DOHH2 (cell line): Measurements from ENCODE around the gene GFPT1.

Source experiments
- H3F3A ChIP-seq: fragments of 200-600 bp; sonication (generic), shearing (Covaris generic); 2 replicates; pipeline ENCODE4 v1.6.0; 2016; ENCODE audit warnings: antibody characterized with exemption, mild to moderate bottlenecking; ENCODE audit not compliant: control insufficient read depth, insufficient read depth
- H3K27ac ChIP-seq: fragments of 200-600 bp; sonication (generic); 2 replicates; pipeline ENCODE4 v1.5.1; 2014; ENCODE audit warnings: low read depth, mild to moderate bottlenecking, low read length, moderate library complexity
- H3K27me3 ChIP-seq: fragments of 200-600 bp; sonication (generic); 2 replicates; pipeline ENCODE4 v1.6.1; 2014; ENCODE audit warnings: mild to moderate bottlenecking, low read length, mixed read lengths; ENCODE audit not compliant: control insufficient read depth
- H3K36me3 ChIP-seq: fragments of 200-600 bp; sonication (generic); 2 replicates; pipeline ENCODE4 v1.6.1; 2014; ENCODE audit warnings: mild to moderate bottlenecking, low read length, moderate library complexity, mixed read lengths; ENCODE audit not compliant: control insufficient read depth
- H3K4me1 ChIP-seq: fragments of 200-600 bp; sonication (generic); 2 replicates; pipeline ENCODE4 v1.6.1; 2014; ENCODE audit warnings: mild to moderate bottlenecking, low read length, mixed read lengths; ENCODE audit not compliant: control insufficient read depth
- H3K4me2 ChIP-seq: fragments of 200-600 bp; sonication (generic); 2 replicates; pipeline ENCODE4 v1.6.0; 2014; ENCODE audit warnings: mild to moderate bottlenecking, low read length, moderate library complexity
- H3K4me3 ChIP-seq: fragments of 200-600 bp; sonication (generic); 2 replicates; pipeline ENCODE4 v1.5.1; 2014; ENCODE audit warnings: mild to moderate bottlenecking, low read length, mixed read lengths
- H3K79me2 ChIP-seq: fragments of 200-600 bp; sonication (generic); 2 replicates; pipeline ENCODE4 v1.6.1; 2014; ENCODE audit warnings: mild to moderate bottlenecking, low read length, mixed read lengths; ENCODE audit not compliant: control insufficient read depth
- H3K9me2 ChIP-seq: fragments of 200-600 bp; sonication (generic); replicated peaks from 2 replicates; pipeline ENCODE4 v1.6.1; 2014; ENCODE audit warnings: mild to moderate bottlenecking, low read length, mixed read lengths; ENCODE audit not compliant: control insufficient read depth
- H3K9me3 ChIP-seq: fragments of 200-600 bp; sonication (generic); 2 replicates; pipeline ENCODE4 v1.6.1; 2014; ENCODE audit warnings: antibody characterized with exemption, low read length, mixed read lengths; ENCODE audit not compliant: control insufficient read depth, insufficient read depth
- H4K20me1 ChIP-seq: fragments of 200-600 bp; sonication (generic); 2 replicates; pipeline ENCODE4 v1.6.0; 2014; ENCODE audit warnings: low read depth, mild to moderate bottlenecking, antibody characterized with exemption, low read length, moderate library complexity; ENCODE audit not compliant: control insufficient read depth, insufficient read depth
- EZH2phosphoT487 ChIP-seq: fragments of 200-600 bp; sonication (generic); IDR thresholded peaks from 2 replicates; pipeline ENCODE4 v1.6.1; 2017; ENCODE audit warnings: borderline replicate concordance, mild to moderate bottlenecking, antibody characterized with exemption, low read length, moderate library complexity, mixed read lengths
- TF ChIP-seq, protein P1 (sequence below): fragments of 200-600 bp; sonication (generic); IDR thresholded peaks from one replicate; pipeline ENCODE4 v1.5.1; 2014; ENCODE audit warnings: antibody characterized with exemption, mild to moderate bottlenecking, low read depth, low read length; ENCODE audit not compliant: poor library complexity, severe bottlenecking

GFPT1 gene

DNA sequence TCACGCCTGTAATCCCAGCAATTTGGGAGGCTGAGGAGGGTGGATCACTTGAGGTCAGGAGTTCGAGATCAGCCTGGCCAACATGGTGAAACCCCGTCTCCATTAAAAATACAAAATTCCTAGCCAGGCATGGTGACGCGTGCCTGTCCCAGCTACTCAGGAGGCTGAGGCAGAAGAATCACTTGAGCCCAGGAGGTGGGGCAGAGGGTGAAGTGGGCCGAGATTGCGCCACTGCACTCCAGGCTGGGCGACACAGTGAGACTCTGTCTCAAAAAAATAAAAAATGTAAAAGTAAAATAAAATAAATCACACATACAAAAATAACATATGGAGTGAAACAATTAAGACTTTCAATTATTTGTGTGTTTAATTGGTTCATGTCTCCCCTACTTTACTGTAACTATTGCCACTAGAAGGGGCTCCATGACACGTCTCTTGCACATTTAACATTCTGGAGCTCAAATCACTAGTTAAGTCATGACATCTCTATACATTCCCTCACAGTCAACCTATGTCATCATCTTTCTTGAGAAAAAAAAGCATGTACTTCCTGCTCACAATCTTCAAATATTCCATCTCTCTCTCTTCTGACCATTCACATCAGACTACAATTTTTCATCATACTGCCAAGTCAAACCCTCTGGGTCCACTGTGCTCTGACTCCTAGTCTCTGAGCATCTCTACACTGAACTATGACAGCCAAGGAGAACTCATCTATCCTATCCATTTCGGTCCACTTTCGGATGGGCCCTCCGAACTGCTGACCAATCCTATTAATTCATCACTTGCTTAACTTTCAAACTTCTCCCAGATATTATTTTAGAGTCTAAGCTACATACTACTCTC lies 6.7 kb downstream of the GFPT1 start:
- H3K4me2 ChIP-seq, result no peak overlapping the region
- H3K36me3 ChIP-seq, result peaks cover 8% of the 10 kb centered on the region
- H3K4me1 ChIP-seq, result peaks cover 17% of the 10 kb centered on the region
- H3K27me3 ChIP-seq, result no peaks in the 10 kb centered on the region
- no peaks in the 10 kb centered on the region for H3K9me2 ChIP-seq
- H3K27ac ChIP-seq, result no peak overlapping the region
- TF ChIP-seq EZH2phosphoT487, result no peak
- TF ChIP-seq, protein P1, sequence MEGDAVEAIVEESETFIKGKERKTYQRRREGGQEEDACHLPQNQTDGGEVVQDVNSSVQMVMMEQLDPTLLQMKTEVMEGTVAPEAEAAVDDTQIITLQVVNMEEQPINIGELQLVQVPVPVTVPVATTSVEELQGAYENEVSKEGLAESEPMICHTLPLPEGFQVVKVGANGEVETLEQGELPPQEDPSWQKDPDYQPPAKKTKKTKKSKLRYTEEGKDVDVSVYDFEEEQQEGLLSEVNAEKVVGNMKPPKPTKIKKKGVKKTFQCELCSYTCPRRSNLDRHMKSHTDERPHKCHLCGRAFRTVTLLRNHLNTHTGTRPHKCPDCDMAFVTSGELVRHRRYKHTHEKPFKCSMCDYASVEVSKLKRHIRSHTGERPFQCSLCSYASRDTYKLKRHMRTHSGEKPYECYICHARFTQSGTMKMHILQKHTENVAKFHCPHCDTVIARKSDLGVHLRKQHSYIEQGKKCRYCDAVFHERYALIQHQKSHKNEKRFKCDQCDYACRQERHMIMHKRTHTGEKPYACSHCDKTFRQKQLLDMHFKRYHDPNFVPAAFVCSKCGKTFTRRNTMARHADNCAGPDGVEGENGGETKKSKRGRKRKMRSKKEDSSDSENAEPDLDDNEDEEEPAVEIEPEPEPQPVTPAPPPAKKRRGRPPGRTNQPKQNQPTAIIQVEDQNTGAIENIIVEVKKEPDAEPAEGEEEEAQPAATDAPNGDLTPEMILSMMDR, result no peak
- no peaks in the 10 kb centered on the region for H3K9me3 ChIP-seq
- H3K79me2 ChIP-seq, result peaks cover 81% of the 10 kb centered on the region
- peaks cover 3% of the 10 kb centered on the region; the same call in 1 of the 2 replicates for H3F3A ChIP-seq
- 0 out of 2 replicates have a peak, but pooled peaks cover 3% of the 10 kb centered on the region for H4K20me1 ChIP-seq
- no peak overlapping the region for H3K4me3 ChIP-seq

DNA sequence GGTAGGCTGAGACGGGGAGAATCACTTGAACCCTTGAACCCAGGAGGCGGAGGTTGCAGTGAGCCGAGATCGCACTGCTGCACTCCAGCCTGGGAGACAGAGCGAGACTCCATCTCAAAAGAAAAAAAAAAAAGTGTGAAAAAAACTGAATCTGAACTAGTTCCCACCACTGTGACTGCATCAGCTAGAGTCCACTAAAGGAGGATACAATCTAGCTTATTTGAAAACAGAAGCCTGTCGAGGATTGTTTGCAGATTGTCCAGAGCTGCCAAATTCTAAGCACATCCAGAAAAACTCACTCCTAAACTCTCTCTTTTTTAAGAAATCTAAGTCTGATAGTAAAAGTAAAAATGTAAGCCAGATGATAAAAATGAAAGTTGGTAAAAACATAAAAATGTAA lies 10.6 kb downstream of the GFPT1 start:
- peaks cover 8% of the 10 kb centered on the region; the same call in 1 of the 2 replicates for H3F3A ChIP-seq
- TF ChIP-seq EZH2phosphoT487, result no peak
- TF ChIP-seq, protein P1, result no peak

DNA sequence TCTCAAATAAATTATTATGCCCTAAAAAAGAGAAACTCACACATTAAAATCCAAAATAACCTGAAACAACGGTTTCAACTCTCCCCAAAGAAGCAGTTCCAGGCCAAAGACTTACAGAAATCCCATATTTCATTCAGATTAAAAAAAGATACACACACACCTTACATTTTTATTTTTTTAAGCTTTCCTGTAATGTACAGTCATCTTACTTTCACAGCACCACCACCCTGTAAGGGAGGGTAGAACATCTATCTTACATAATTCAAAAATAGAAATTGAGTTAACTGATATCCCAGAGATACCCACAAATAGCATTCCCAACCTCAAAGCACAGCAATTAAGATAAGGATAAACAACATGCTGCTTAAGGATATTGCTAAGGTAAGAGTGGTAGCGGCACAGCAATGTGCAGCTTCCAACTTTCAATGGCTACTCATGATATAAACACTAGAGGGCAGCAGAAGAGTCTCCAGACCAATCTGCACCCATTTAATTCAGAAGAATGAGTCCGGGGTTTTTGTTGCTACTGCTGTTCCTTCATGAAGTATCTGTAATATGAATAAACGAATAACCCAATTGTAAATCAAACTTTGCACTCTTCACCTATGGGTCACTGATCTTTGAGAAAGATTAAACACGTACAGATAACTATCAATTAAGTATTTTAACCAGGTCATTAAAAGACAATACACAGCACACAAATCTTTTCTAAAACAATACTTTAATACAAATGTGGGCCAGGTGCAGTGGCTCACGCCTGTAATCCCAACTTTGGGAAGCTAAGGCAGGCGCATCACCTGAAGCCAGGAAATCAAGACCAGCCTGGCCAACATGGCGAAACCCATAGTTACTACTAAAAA lies 11.3 kb downstream of the GFPT1 start:
- H3K79me2 ChIP-seq, result peaks cover 49% of the 10 kb centered on the region

More for the DNA sequence above, 10.6 kb downstream of the GFPT1 start:
- Histone ChIP-seq H3K27me3 (no peaks in the 10 kb centered on the region), H4K20me1 (peaks cover 5% of the 10 kb centered on the region; the same call in 1 of the 2 replicates), H3K4me1 (peaks cover 5% of the 10 kb centered on the region), H3K4me2 (no peak overlapping the region), H3K4me3 (no peak overlapping the region), H3K9me3 (no peaks in the 10 kb centered on the region), H3K27ac (no peak overlapping the region), H3K79me2 (peaks cover 56% of the 10 kb centered on the region), H3K36me3 (peaks cover 18% of the 10 kb centered on the region), H3K9me2 (no peaks in the 10 kb centered on the region)

More for the DNA sequence above, 11.3 kb downstream of the GFPT1 start:
- TF ChIP-seq EZH2phosphoT487, result no peak
- TF ChIP-seq, protein P1, result peak; percentile 74
- Histone ChIP-seq H3K4me1 (no peaks in the 10 kb centered on the region), H3K27ac (no peak overlapping the region), H3K4me2 (no peak overlapping the region), H4K20me1 (peaks cover 5% of the 10 kb centered on the region; the same call in 1 of the 2 replicates), H3K9me2 (no peaks in the 10 kb centered on the region), H3K36me3 (peaks cover 19% of the 10 kb centered on the region), H3K27me3 (no peaks in the 10 kb centered on the region), H3K4me3 (no peak overlapping the region), H3K9me3 (no peaks in the 10 kb centered on the region), H3F3A (peaks cover 8% of the 10 kb centered on the region; the same call in 1 of the 2 replicates)
